T-cell (primary cell): ENCODE data around the gene MMP28. TPM values are rescaled to one million over a fixed set of nuclear protein-coding genes. Genes with fewer than 3 reads are reported as not detected.
"Not testable (repeated sequence)": the region's sequence is repeated elsewhere in the genome, so short reads cannot be mapped to it uniquely, and the experiment has no call there.

Source experiments
- ATAC-seq, 4 experiments: fragments of 200-7000 bp in 3 of 4; fragments of 150-1000 bp in 1 of 4; cut with Tn5 transposase; replicated peaks in 1 of 4; 1 replicate in 3 of 4; 2 replicates in 1 of 4; pipeline ENCODE4 v1.10.0; 2021; ENCODE audit warnings: moderate library complexity in 3 of 4, mild to moderate bottlenecking in 2 of 4, moderate number of reproducible peaks in 1 of 4
- CTCF ChIA-PET, 2 donors: fragments of 300-600 bp; sonication (Branson Sonifier 250); formaldehyde crosslinking; loops; one replicate each; lab custom pipeline; 2022; ENCODE audit warnings: antibody characterized with exemption in 2 of 2; lab: Charles Lee
- POLR2A ChIA-PET, 2 donors: fragments of 300-600 bp; sonication (Branson Sonifier 250); formaldehyde crosslinking; loops; one replicate each; lab custom pipeline; 2022; ENCODE audit warnings: antibody characterized with exemption in 2 of 2; lab: Charles Lee
- DNase-seq, 35 experiments: peaks; one replicate each; pipeline versions ENCODE4 v3.0.0 to v3.0.0-alpha.2; 2013 to 2023
- H3K27ac ChIP-seq: one replicate; pipeline ENCODE4 v1.5.1; 2013; ENCODE audit warnings: low read length
- H3K27me3 ChIP-seq, 2 experiments: replicated peaks in 1 of 2; 1 replicate in 1 of 2; 2 replicates in 1 of 2; pipeline versions ENCODE4 v1.6.1 to v1.7.0; 2013; ENCODE audit warnings: low read length in 1 of 2, mixed read lengths in 1 of 2; ENCODE audit not compliant: control insufficient read depth in 2 of 2, insufficient read depth in 2 of 2; ENCODE audit errors: extremely low read depth in 1 of 2
- H3K36me3 ChIP-seq, 2 donors: 1 replicate in 1 of 2; 2 replicates in 1 of 2; pipeline versions ENCODE4 v1.6.1 to v1.7.0; 2013; ENCODE audit warnings: low read length in 1 of 2; ENCODE audit not compliant: control insufficient read depth in 2 of 2, insufficient read depth in 1 of 2; ENCODE audit errors: extremely low read depth in 1 of 2
- H3K4me1 ChIP-seq, 2 experiments: 1 replicate in 1 of 2; 2 replicates in 1 of 2; pipeline versions ENCODE4 v1.6.1 to v1.7.0; 2013; ENCODE audit warnings: low read length in 2 of 2, mixed read lengths in 1 of 2; ENCODE audit not compliant: insufficient read depth in 2 of 2, control insufficient read depth in 1 of 2; ENCODE audit errors: extremely low read depth in 1 of 2
- H3K4me3 ChIP-seq, 2 donors: 1 replicate in 1 of 2; 2 replicates in 1 of 2; pipeline versions ENCODE4 v1.5.1 to v1.7.0; 2013; ENCODE audit warnings: mild to moderate bottlenecking in 2 of 2, low read length in 1 of 2, moderate library complexity in 1 of 2; ENCODE audit not compliant: control insufficient read depth in 1 of 2; ENCODE audit errors: extremely low read depth in 1 of 2
- H3K9me3 ChIP-seq: 2 replicates; pipeline ENCODE4 v1.7.0; 2013
- H3K27ac Mint-ChIP-seq, 2 donors: one replicate each; pipeline ENCODE4 v1.8.0; 2020 to 2021; ENCODE audit warnings: mild to moderate bottlenecking in 2 of 2, mixed read lengths in 2 of 2
- H3K27me3 Mint-ChIP-seq, 2 donors: one replicate each; pipeline ENCODE4 v1.8.0; 2021 to 2022; ENCODE audit warnings: mixed read lengths in 2 of 2
- H3K36me3 Mint-ChIP-seq: one replicate; pipeline ENCODE4 v1.8.0; 2021; ENCODE audit warnings: mixed read lengths
- H3K4me1 Mint-ChIP-seq, 3 donors: one replicate each; pipeline ENCODE4 v1.8.0; 2020 to 2022; ENCODE audit warnings: mixed read lengths in 3 of 3, mild to moderate bottlenecking in 1 of 3
- H3K4me3 Mint-ChIP-seq, 3 donors: one replicate each; pipeline ENCODE4 v1.8.0; 2020 to 2022; ENCODE audit warnings: mild to moderate bottlenecking in 3 of 3, mixed read lengths in 3 of 3, moderate library complexity in 3 of 3
- H3K9me3 Mint-ChIP-seq, 3 donors: one replicate each; pipeline ENCODE4 v1.8.0; 2020 to 2022; ENCODE audit warnings: mixed read lengths in 3 of 3
- WGBS: methylation state at CpG from one replicate; pipeline ENCODE4 v1.1.5; 2013; ENCODE audit warnings: missing lambda C conversion rate; ENCODE audit not compliant: insufficient coverage; 5-methylcytosine and 5-hydroxymethylcytosine counted together
- total RNA-seq, 35 experiments: library from RNA in 6 of 35; stranded (reverse) in 6 of 35; fragments of 120-200 nt in 1 of 35; gene quantifications; one replicate each; pipeline versions ENCODE4 v1.2.1 to v1.2.4 and lab custom pipeline; 2013 to 2026

The MMP28 gene
- total RNA-seq, 5 donors from 2014 or later (not counting 1 experiment from before 2014, with no cell fraction given): 3.4 to 11.4 (median 6.9) TPM

GRCh38 chr17:35760587-35760986, 34.9 kb downstream of the MMP28 start, which contains the start of gene C17orf50:
Gene C17orf50 (plus strand): TSS chr17:35760887. CDS start chr17:35760942, 55 bp downstream.
- H3K4me3 Mint-ChIP-seq: no peak within 1 kb of the TSS
- Histone ChIP-seq H3K9me3 (no peaks in the 10 kb centered on the region), H3K4me1 (peaks cover 0 to 17% of the 10 kb centered on the region in 2 experiments), H3K27ac (no peak within 1 kb of the TSS), H3K4me3 (no peak within 1 kb of the TSS), H3K36me3 (no peaks in the 10 kb centered on the region), H3K27me3 (no peaks in the 10 kb centered on the region)
- POLR2A ChIA-PET: interaction anchor here (0.6 kb wide), 2 partner anchors 695 to 1328 kb away, joined by 4 to 5 read pairs; no protein-coding TSS in a partner anchor
- no CpG with 5 or more reads among the region's 1 CpG for WGBS
- H3K27me3 Mint-ChIP-seq: no peaks in the 10 kb centered on the region
- no peaks in the 10 kb centered on the region for H3K36me3 Mint-ChIP-seq
- H3K4me1 Mint-ChIP-seq: peaks cover 8 to 11% (median 9%) of the 10 kb centered on the region in 3 donors
- no peak for DNase-seq
- no peak for ATAC-seq
- H3K27ac Mint-ChIP-seq: no peak within 1 kb of the TSS
- H3K9me3 Mint-ChIP-seq: no peaks in the 10 kb centered on the region
- CTCF ChIA-PET: no interaction called here

- Histone ChIP-seq H3K27ac (no peak overlapping the region), H3K4me3 (no peak overlapping the region), H3K9me3 (no peaks in the 10 kb centered on the region), H3K36me3 (no peaks in the 10 kb centered on the region), H3K27me3 (peaks cover 0 to 8% of the 10 kb centered on the region in 2 experiments), H3K4me1 (no peaks in the 10 kb centered on the region)
- DNase-seq (no peak), ATAC-seq (no peak)
- Mint-ChIP-seq H3K36me3 (no peaks in the 10 kb centered on the region), H3K4me3 (no peak overlapping the region), H3K9me3 (no peaks in the 10 kb centered on the region), H3K4me1 (no peaks in the 10 kb centered on the region), H3K27ac (no peak overlapping the region), H3K27me3 (peaks cover 0 to 8% of the 10 kb centered on the region in 2 donors)
- ChIA-PET POLR2A (interaction anchor here in 1 of 2 donors (0.7 kb wide), 1 partner anchor 17 kb away, joined by 3 read pairs; no protein-coding TSS in a partner anchor), CTCF (interaction anchor here (0.6 to 1.4 kb wide), 5 partner anchors 10 to 638 kb away, joined by 3 to 9 read pairs (median 3); partner anchors contain the start of gene RAD51D (in 1 of the 2))
Measured at GRCh38 chr17:35757243-35757642, 38.2 kb downstream of the MMP28 start.

- peaks cover 26 to 47% of the 10 kb centered on the region in 2 donors for H3K27me3 Mint-ChIP-seq
- no peaks in the 10 kb centered on the region for H3K9me3 Mint-ChIP-seq
- H3K27ac Mint-ChIP-seq: no peak within 1 kb of the TSS
- no peaks in the 10 kb centered on the region for H3K9me3 ChIP-seq
- POLR2A ChIA-PET: no interaction called here
- no peak within 1 kb of the TSS for H3K4me3 Mint-ChIP-seq
- no peak for DNase-seq
- CTCF ChIA-PET: no interaction called here
- ATAC-seq: no peak
- H3K27ac ChIP-seq: no peak within 1 kb of the TSS
- no peak within 1 kb of the TSS for H3K4me3 ChIP-seq
- peaks cover 0 to 10% (median 10%) of the 10 kb centered on the region in 3 donors for H3K4me1 Mint-ChIP-seq
- H3K36me3 Mint-ChIP-seq: no peaks in the 10 kb centered on the region
- WGBS: 46% methylated on average over 4 of the region's 9 CpGs
- H3K36me3 ChIP-seq: no peaks in the 10 kb centered on the region
- peaks cover 0 to 7% of the 10 kb centered on the region in 2 experiments for H3K4me1 ChIP-seq
- peaks cover 0 to 42% of the 10 kb centered on the region in 2 experiments for H3K27me3 ChIP-seq
Measured at GRCh38 chr17:35752945-35753764, 42.3 kb downstream of the MMP28 start, which contains the start of gene GAS2L2. Gene GAS2L2 (minus strand): TSS chr17:35753239. CDS start chr17:35752850, 389 bp downstream.

GRCh38 chr17:35752471-35752870, 43.0 kb downstream of the MMP28 start:
- no peaks in the 10 kb centered on the region for H3K36me3 Mint-ChIP-seq

GRCh38 chr17:35751541-35751940, 43.9 kb downstream of the MMP28 start:
- ATAC-seq, H3K27ac Mint-ChIP-seq: not testable (repeated sequence)
- 100% methylated on average over 2 of the region's 4 CpGs for WGBS

More at GRCh38 chr17:35752471-35752870, 43.0 kb downstream of the MMP28 start:
- Histone ChIP-seq H3K27me3 (peaks cover 0 to 49% of the 10 kb centered on the region in 2 experiments), H3K4me3 (no peak overlapping the region), H3K27ac (no peak overlapping the region), H3K4me1 (peaks cover 0 to 10% of the 10 kb centered on the region in 2 experiments), H3K36me3 (no peaks in the 10 kb centered on the region), H3K9me3 (no peaks in the 10 kb centered on the region)
- 57% methylated on average over 15 of the region's 16 CpGs for WGBS
- ChIA-PET CTCF (interaction anchor here in 1 of 2 donors (0.6 kb wide), 1 partner anchor 52 kb away, joined by 3 read pairs; no protein-coding TSS in a partner anchor), POLR2A (no interaction called here)
- H3K4me1 Mint-ChIP-seq: peaks cover 0 to 12% (median 10%) of the 10 kb centered on the region in 3 donors
- ATAC-seq (no peak), DNase-seq (no peak)
- peaks cover 29 to 51% of the 10 kb centered on the region in 2 donors for H3K27me3 Mint-ChIP-seq
- H3K27ac Mint-ChIP-seq: no peak overlapping the region
- H3K9me3 Mint-ChIP-seq: no peaks in the 10 kb centered on the region
- H3K4me3 Mint-ChIP-seq: no peak overlapping the region

More at GRCh38 chr17:35751541-35751940, 43.9 kb downstream of the MMP28 start:
- H3K9me3 ChIP-seq, H3K27ac ChIP-seq, H3K36me3 Mint-ChIP-seq, H3K9me3 Mint-ChIP-seq, H3K4me3 ChIP-seq, DNase-seq, H3K36me3 ChIP-seq, POLR2A ChIA-PET, H3K4me3 Mint-ChIP-seq: not testable (repeated sequence)
- H3K27me3 Mint-ChIP-seq: peaks cover 29 to 53% of the 10 kb centered on the region in 2 donors
- CTCF ChIA-PET: interaction anchor here in 1 of 2 donors (0.7 kb wide), 1 partner anchor 65 kb away, joined by 7 read pairs; no protein-coding TSS in a partner anchor
- peaks cover 0 to 13% (median 12%) of the 10 kb centered on the region in 3 donors for H3K4me1 Mint-ChIP-seq
- Histone ChIP-seq H3K27me3 (peaks cover 0 to 53% of the 10 kb centered on the region in 2 experiments), H3K4me1 (peaks cover 0 to 13% of the 10 kb centered on the region in 2 experiments)
